BJ (cell line): ENCODE measurements around the gene TNFRSF6B. TPM values are rescaled to one million over a fixed set of nuclear protein-coding genes. Genes with fewer than 3 reads are reported as not detected.

Experiments used
- CTCF ChIA-PET: fragments of 350-600 bp; formaldehyde crosslinking; extraction: SDS; loops from one replicate; lab custom pipeline; 2021; ENCODE audit warnings: antibody characterized with exemption, inconsistent platforms; lab: Yijun Ruan, JAX
- POLR2A ChIA-PET: fragments of 300-600 bp; sonication (Branson Sonifier 250); formaldehyde crosslinking; extraction: SDS; loops from one replicate; lab custom pipeline; 2021; ENCODE audit warnings: antibody characterized with exemption; lab: Charles Lee
- DNase-seq: peaks from one replicate; pipeline ENCODE4 v3.0.0-alpha.2; 2011; ENCODE audit warnings: low read depth
- H3K27me3 ChIP-seq: 2 replicates; pipeline ENCODE4 v1.6.0; 2011; ENCODE audit warnings: low read length; ENCODE audit not compliant: control insufficient read depth, insufficient read depth
- H3K36me3 ChIP-seq: 2 replicates; pipeline ENCODE4 v1.5.1; 2011; ENCODE audit warnings: low read length; ENCODE audit not compliant: control insufficient read depth, insufficient read depth
- H3K4me3 ChIP-seq: 2 replicates; pipeline ENCODE4 v1.5.1; 2011; ENCODE audit warnings: low read depth, mild to moderate bottlenecking, control low read depth, low read length
- polyA plus RNA-seq: library from polyadenylated mRNA; depleted of rRNA; stranded (reverse); fragments of >200 nt; gene quantifications from 2 replicates; pipeline ENCODE4 v1.2.3, GENCODE V29; 2011
- TF ChIP-seq, protein P1 (sequence below): IDR thresholded peaks from 2 replicates; pipeline ENCODE4 v1.5.1; 2011; ENCODE audit warnings: low read depth, mild to moderate bottlenecking, control low read depth, inconsistent platforms, low read length, moderate library complexity; ENCODE audit not compliant: insufficient read depth

TNFRSF6B gene
- polyA plus RNA-seq, 1 experiment: 3.2 TPM

DNA sequence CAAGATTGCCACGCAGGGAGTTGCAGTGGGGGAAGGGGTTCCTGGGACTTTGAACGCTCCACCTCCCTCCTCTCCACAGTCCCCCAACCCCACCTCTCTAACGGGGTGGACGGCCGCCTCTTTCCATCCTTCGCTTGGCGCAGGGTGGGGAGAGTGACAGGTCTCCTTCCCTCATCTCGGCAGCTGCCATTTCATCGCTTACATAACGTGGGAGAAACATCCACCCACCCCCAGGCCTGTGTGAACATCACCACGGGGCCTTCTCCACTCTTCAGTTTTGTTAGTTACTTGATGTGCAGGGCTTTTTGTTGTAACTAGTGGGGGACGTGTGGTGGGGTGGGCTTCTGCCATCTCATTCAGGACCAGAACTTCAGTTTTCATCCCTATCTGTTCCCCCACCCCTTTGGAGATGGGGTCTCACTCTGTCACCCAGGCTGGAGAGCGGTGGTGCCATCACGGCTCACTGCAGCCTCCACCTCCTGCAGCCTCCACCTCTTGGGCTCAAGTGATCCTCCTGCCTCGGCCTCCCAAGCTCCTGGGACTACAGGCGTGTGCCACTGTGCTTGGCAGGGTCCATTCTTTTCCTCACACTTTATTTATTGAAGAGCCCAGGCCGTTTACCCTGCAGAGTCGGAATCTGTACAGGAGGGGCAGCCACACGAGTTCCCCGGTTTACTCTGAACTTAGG lies 20.6 kb upstream of the TNFRSF6B start:
- no peak overlapping the region for H3K4me3 ChIP-seq
- no peak for DNase-seq
- H3K36me3 ChIP-seq: peaks cover 22% of the 10 kb centered on the region
- no peaks in the 10 kb centered on the region for H3K27me3 ChIP-seq
- TF ChIP-seq, protein P1, sequence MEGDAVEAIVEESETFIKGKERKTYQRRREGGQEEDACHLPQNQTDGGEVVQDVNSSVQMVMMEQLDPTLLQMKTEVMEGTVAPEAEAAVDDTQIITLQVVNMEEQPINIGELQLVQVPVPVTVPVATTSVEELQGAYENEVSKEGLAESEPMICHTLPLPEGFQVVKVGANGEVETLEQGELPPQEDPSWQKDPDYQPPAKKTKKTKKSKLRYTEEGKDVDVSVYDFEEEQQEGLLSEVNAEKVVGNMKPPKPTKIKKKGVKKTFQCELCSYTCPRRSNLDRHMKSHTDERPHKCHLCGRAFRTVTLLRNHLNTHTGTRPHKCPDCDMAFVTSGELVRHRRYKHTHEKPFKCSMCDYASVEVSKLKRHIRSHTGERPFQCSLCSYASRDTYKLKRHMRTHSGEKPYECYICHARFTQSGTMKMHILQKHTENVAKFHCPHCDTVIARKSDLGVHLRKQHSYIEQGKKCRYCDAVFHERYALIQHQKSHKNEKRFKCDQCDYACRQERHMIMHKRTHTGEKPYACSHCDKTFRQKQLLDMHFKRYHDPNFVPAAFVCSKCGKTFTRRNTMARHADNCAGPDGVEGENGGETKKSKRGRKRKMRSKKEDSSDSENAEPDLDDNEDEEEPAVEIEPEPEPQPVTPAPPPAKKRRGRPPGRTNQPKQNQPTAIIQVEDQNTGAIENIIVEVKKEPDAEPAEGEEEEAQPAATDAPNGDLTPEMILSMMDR: no peak
- POLR2A ChIA-PET: no interaction called here
- CTCF ChIA-PET: no interaction called here

DNA sequence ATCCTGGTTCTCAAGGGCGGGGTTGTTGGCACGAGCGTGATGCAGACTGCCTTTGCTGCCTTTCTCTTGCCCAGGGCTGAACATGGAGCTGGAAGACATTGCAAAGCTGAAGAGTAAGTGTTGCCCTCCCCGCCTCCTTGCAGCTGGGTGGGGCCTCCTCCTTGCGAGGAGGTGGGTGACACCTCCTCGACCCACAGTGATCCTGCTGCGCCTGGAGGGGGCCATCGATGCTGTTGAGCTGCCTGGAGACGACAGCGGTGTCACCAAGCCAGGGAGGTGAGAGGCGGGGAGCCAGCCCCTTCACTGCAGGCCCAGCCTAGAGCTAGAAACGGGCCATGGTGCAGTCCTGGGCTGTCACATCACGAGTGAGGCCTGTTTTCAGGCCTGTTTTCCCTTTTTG lies 18.4 kb upstream of the TNFRSF6B start:
- Histone ChIP-seq H3K36me3 (peaks cover 17% of the 10 kb centered on the region), H3K27me3 (no peaks in the 10 kb centered on the region), H3K4me3 (no peak overlapping the region)
- ChIA-PET CTCF (no interaction called here), POLR2A (no interaction called here)
- TF ChIP-seq, protein P1: no peak
- DNase-seq: no peak

DNA sequence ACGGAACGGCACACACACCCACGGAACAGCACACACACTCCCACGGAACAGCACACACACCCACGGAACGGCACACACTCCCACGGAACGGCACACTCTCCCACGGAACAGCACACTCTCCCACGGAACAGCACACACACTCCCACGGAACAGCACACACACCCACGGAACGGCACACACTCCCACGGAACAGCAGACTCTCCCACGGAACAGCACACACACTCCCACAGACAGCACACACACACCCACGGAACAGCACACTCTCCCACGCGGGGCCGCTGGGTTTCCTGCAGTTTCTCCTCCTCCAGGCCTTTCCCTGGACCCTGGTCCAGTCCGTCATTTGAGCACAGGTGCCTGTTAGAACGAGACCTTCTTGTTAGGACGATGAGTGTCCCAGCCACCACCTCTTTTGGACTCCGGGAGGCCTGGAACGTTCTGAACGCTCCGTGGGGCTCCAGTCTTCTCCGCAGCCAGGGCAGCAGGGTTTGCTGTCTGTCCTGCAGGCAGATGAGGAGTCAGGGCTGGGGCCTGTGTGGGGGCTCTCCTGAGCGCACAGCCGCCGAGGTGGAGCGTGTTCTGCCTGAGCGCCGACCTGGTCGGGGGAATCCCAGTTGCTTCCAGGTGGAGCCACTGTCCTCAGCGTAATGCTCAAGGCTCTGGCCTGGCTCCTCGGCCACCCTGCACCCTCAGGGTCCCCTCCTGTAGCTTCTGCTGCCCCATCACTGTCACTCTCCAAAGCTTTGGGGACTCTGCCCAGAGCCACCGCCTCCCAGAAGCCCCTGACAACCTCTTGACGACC lies 17.6 kb upstream of the TNFRSF6B start:
- peaks cover 16% of the 10 kb centered on the region for H3K36me3 ChIP-seq
- no peak for DNase-seq
- no peaks in the 10 kb centered on the region for H3K27me3 ChIP-seq
- POLR2A ChIA-PET: no interaction called here
- TF ChIP-seq, protein P1: no peak
- CTCF ChIA-PET: no interaction called here
- H3K4me3 ChIP-seq: no peak overlapping the region

DNA sequence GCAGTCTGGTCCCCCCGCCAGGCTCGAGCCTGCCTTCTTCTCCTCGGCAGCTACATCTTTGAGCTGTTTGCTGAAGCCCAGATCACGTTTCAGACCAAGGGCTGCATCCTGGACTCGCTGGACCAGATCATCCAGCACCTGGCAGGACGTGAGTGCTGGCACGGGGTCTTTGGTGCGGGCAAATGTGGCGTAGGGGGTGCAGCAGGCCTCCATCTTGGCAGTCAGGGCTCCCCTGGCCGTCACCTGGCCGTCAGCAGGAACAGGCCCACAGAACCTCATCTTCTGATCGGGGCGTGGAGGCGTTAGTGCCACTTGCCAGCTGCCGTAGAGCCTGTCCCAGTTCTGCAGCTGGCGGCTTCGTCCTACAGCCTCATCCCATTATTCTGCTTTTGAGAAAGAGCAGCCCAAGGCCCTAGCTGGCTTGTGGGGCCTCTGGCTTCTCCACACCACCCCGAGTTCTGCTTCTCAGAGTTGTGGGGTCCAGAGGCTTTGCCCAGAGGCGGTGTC lies 16.6 kb upstream of the TNFRSF6B start:
- TF ChIP-seq, protein P1: no peak
- DNase-seq: no peak
- Histone ChIP-seq H3K27me3 (no peaks in the 10 kb centered on the region), H3K4me3 (no peak overlapping the region), H3K36me3 (peaks cover 13% of the 10 kb centered on the region)
- ChIA-PET CTCF (interaction anchor here (1.5 kb wide), 2 partner anchors 18 to 142 kb away, joined by 4 read pairs; partner anchors contain the start of gene PTK6), POLR2A (no interaction called here)

DNA sequence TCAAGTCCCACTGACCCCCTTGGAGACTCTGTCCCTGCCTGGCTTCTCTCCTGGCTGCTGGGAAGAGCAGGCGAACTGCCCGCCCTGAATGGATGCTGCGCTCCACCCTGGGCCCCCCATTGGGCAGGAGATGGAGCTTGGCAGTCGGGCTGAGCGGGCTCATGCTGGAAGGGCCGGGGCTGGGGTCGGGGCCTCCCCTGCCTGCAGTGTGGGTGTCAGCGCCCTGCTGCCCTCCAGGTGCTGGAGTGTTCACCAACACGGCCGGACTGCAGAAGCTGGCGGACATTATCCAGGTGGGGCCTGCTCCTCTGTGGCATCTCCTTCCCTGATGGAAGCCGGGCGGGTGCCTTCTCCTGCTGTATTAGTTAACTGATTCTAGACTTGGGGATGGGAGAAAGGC lies 16.0 kb upstream of the TNFRSF6B start:
- ChIA-PET POLR2A (no interaction called here), CTCF (interaction anchor here (1.5 kb wide), 2 partner anchors 18 to 143 kb away, joined by 4 read pairs; partner anchors contain the start of gene PTK6)
- H3K36me3 ChIP-seq: peaks cover 13% of the 10 kb centered on the region
- H3K27me3 ChIP-seq: no peaks in the 10 kb centered on the region
- TF ChIP-seq, protein P1: no peak
- no peak for DNase-seq
- H3K4me3 ChIP-seq: no peak overlapping the region
